Spleen (tissue), 11 donors: ENCODE measurements around the gene POLD3. TPM values are rescaled to one million over a fixed set of nuclear protein-coding genes. Genes with fewer than 3 reads are reported as not detected.

Experiments used
- DNase-seq: peaks from one replicate; pipeline ENCODE4 v3.0.0-alpha.2; 2020
- H3K27ac ChIP-seq, 8 donors: fragments of 200-600 bp; sonication (generic) in 7 of 8; 1 replicate in 4 of 8; 2 replicates in 4 of 8; pipeline versions ENCODE4 v1.5.0 to v1.8.0; 2016 to 2021; ENCODE audit warnings: inconsistent platforms in 4 of 8, mild to moderate bottlenecking in 4 of 8, moderate library complexity in 1 of 8
- H3K27me3 ChIP-seq, 7 donors: fragments of 200-600 bp; sonication (generic) in 6 of 7; replicated peaks in 1 of 7; 1 replicate in 4 of 7; 2 replicates in 3 of 7; pipeline versions ENCODE4 v1.5.0 to v1.8.0; 2016 to 2021; ENCODE audit warnings: inconsistent platforms in 3 of 7, mild to moderate bottlenecking in 1 of 7
- H3K36me3 ChIP-seq, 6 donors: fragments of 200-600 bp; sonication (generic) in 5 of 6; 1 replicate in 4 of 6; 2 replicates in 2 of 6; pipeline versions ENCODE4 v1.5.0 to v1.8.0; 2016 to 2021; ENCODE audit warnings: inconsistent platforms in 2 of 6
- H3K4me1 ChIP-seq, 6 donors: fragments of 200-600 bp; sonication (generic) in 5 of 6; 1 replicate in 3 of 6; 2 replicates in 3 of 6; pipeline versions ENCODE4 v1.5.0 to v1.8.0; 2016 to 2021; ENCODE audit warnings: inconsistent platforms in 3 of 6
- H3K4me3 ChIP-seq, 8 donors: fragments of 200-600 bp; sonication (generic) in 7 of 8; 1 replicate in 4 of 8; 2 replicates in 4 of 8; pipeline versions ENCODE4 v1.5.0 to v1.8.0; 2016 to 2021; ENCODE audit warnings: inconsistent platforms in 4 of 8, mild to moderate bottlenecking in 4 of 8, moderate library complexity in 2 of 8
- H3K9me3 ChIP-seq, 8 donors: fragments of 200-600 bp; sonication (generic) in 7 of 8; 1 replicate in 4 of 8; 2 replicates in 4 of 8; pipeline versions ENCODE4 v1.5.0 to v1.8.0; 2016 to 2021; ENCODE audit warnings: inconsistent platforms in 4 of 8
- POLR2A ChIP-seq, 3 donors: fragments of 450-650 bp; IDR thresholded peaks; one replicate each; pipeline ENCODE4 v1.5.1; 2017; ENCODE audit warnings: antibody characterized with exemption in 3 of 3, mild to moderate bottlenecking in 1 of 3
- POLR2AphosphoS5 ChIP-seq, 3 donors: sonication (generic); formaldehyde crosslinking; IDR thresholded peaks; one replicate each; pipeline ENCODE4 v1.5.1; 2017; ENCODE audit warnings: antibody characterized with exemption in 3 of 3
- WGBS, 5 donors: extraction: QIAGEN DNeasy Blood & Tissue Kit in 3 of 5; methylation state at CpG; one replicate each; pipeline versions ENCODE4 v1.1.5 to v1.1.7; 2013 to 2018; 5-methylcytosine and 5-hydroxymethylcytosine counted together
- intact Hi-C: fragments of 100-400 bp; cut with DNase I; formaldehyde crosslinking; loops from one replicate; pipeline ENCODE4 v1.15.0; 2023; ENCODE audit warnings: low total_unique reads
- polyA plus RNA-seq, 3 donors: library from polyadenylated mRNA; stranded (reverse); fragments of 200-250 nt; gene quantifications; one replicate each; pipeline ENCODE4 v1.2.1, GENCODE V29; 2013
- total RNA-seq, 7 donors: library from RNA; depleted of rRNA in 3 of 7; stranded (reverse); fragments of >200 nt in 3 of 7; fragmentation: NEBNext Ultra II Directional in 4 of 7; extraction: Animal tissue kit (Norgen Biotek cat#: 25700) in 4 of 7; gene quantifications; one replicate each; pipeline versions ENCODE4 v1.1.0 to v1.2.1, GENCODE V29; 2016 to 2021
- TF ChIP-seq, protein P1 (sequence below), 11 experiments: fragments of 200-600 bp in 7 of 11; fragments of 450-650 bp in 4 of 11; sonication (generic) in 4 of 11; IDR thresholded peaks in 8 of 11; conservative IDR thresholded peaks in 3 of 11; 1 replicate in 7 of 11; 2 replicates in 4 of 11; pipeline versions ENCODE4 v1.4.0 to v1.8.0; 2016 to 2021; ENCODE audit warnings: antibody characterized with exemption in 11 of 11, inconsistent platforms in 4 of 11, mild to moderate bottlenecking in 1 of 11
- donor health status: healthy with polysubstance abuse.
- donor health status: DM: no; HTN: no; CAD: no; lungs with moderate emphysema.
- donor health status: DM: no; HTN: no; CAD: no.
- donor health status: Bipolar disorder and iron deficiency.
- donor health status: healthy.
- donor health status: DM: no; HTN: no; CAD: no.
- donor health status: DM: yes; HTN: yes; CAD: no.

The POLD3 gene
- total and polyA plus RNA-seq, 10 donors, result 5.0 to 23.1 (median 16.6) TPM

DNA sequence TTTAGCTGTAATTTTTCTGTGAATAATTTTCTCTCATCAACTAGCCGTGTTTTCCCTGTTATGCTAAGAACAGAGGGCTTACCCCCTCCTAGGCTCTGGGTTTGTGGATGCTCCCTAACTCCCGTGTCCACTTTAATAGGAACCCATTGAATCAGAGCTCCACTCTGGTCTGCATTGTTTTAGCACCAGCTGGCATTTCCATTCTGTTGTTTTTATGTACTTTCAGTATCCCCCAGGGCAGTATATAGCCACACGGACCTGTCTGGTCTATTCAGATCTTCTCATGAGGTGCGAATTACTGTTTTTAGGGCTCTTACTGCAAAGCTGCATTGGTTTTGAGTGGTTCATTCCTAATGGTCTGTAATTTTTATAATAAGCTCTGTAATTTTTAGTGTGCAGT, 16.0 kb downstream of the POLD3 start:
- intact Hi-C loops, result no loop called here
- Histone ChIP-seq H3K27me3 (no peaks in the 10 kb centered on the region), H3K27ac (no peak overlapping the region), H3K4me1 (peaks cover 0 to 19% (median 0%) of the 10 kb centered on the region in 6 donors), H3K9me3 (no peaks in the 10 kb centered on the region), H3K4me3 (no peak overlapping the region), H3K36me3 (peaks cover 0 to 89% (median 30%) of the 10 kb centered on the region in 6 donors)
- 89 to 94% (median 93%) methylated on average over 4 of the region's 4 CpGs for WGBS, 5 donors
- TF ChIP-seq POLR2A (IDR thresholded peaks at IDR 0.05) (no peak), POLR2AphosphoS5 (IDR thresholded peaks at IDR 0.05) (no peak)
- TF ChIP-seq, protein P1, sequence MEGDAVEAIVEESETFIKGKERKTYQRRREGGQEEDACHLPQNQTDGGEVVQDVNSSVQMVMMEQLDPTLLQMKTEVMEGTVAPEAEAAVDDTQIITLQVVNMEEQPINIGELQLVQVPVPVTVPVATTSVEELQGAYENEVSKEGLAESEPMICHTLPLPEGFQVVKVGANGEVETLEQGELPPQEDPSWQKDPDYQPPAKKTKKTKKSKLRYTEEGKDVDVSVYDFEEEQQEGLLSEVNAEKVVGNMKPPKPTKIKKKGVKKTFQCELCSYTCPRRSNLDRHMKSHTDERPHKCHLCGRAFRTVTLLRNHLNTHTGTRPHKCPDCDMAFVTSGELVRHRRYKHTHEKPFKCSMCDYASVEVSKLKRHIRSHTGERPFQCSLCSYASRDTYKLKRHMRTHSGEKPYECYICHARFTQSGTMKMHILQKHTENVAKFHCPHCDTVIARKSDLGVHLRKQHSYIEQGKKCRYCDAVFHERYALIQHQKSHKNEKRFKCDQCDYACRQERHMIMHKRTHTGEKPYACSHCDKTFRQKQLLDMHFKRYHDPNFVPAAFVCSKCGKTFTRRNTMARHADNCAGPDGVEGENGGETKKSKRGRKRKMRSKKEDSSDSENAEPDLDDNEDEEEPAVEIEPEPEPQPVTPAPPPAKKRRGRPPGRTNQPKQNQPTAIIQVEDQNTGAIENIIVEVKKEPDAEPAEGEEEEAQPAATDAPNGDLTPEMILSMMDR (IDR thresholded peaks at IDR 0.05 in 8 of 11, conservative IDR thresholded peaks at IDR 0.05 in 3 of 11), result no peak
- DNase-seq, result no peak

DNA sequence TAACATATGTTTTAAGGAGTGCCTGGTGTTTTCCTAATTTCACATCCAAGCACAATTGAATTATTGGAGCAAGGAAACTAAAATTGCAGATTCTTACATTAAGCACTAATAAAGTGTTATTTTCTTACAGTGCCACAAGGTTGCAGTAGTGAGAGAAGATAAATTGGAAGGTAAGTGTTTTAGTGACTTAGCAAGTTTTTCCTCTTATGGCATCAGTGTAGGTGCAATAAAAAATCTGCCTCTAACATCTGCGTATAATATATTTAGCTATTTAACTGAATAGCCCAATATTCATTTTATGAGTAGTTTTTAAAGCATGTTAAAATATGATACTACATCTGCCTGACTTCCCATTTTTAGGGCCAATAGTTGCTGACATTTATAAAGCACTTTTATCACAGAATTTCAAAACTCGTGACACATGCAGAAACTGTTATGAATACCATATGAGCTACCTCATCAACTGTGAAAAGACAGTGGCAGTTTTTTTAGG, 19.0 kb downstream of the POLD3 start:
- WGBS, 5 donors, result 60 to 84% (median 63%) methylated on average over 2 of the region's 2 CpGs

DNA sequence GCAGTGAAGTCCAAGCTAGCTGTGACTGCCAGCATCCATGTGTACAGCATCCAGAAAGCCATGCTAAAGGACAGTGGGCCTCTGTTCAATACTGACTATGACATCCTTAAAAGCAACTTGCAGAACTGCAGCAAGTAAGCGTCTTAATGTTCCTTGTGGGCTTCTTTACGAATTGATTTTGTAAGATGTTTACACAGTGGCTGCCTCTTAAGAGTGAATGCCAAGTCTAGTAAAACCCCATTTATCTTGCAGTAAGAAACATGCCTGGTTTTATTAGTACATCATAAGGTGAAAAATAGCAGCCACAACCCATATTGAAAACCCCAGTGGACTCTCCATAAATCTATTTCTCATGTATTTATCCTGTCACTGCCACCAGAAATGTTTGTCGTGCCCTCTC, 20.5 kb downstream of the POLD3 start:
- no peak for TF ChIP-seq POLR2AphosphoS5 (IDR thresholded peaks at IDR 0.05)
- no peak for TF ChIP-seq POLR2A (IDR thresholded peaks at IDR 0.05)
- TF ChIP-seq, protein P1 (IDR thresholded peaks at IDR 0.05 in 8 of 11, conservative IDR thresholded peaks at IDR 0.05 in 3 of 11), result no peak
- H3K4me1 ChIP-seq, result peaks cover 0 to 25% (median 4%) of the 10 kb centered on the region in 6 donors
- H3K36me3 ChIP-seq, result peaks cover 0 to 89% (median 20%) of the 10 kb centered on the region in 6 donors
- 90 to 97% (median 96%) methylated on average over 3 of the region's 3 CpGs for WGBS, 5 donors
- H3K27me3 ChIP-seq, result no peaks in the 10 kb centered on the region
- no peaks in the 10 kb centered on the region for H3K9me3 ChIP-seq
- H3K4me3 ChIP-seq, result no peak overlapping the region
- intact Hi-C loops, result loop anchor here (10.0 kb wide), 1 partner anchor 112 kb away; no protein-coding TSS in a partner anchor
- no peak for DNase-seq
- no peak overlapping the region for H3K27ac ChIP-seq

More for the DNA sequence above, 19.0 kb downstream of the POLD3 start:
- Histone ChIP-seq H3K4me1 (peaks cover 0 to 25% (median 4%) of the 10 kb centered on the region in 6 donors), H3K27ac (peak overlapping the region in 1 of 8 donors; percentile 44), H3K36me3 (peaks cover 0 to 89% (median 20%) of the 10 kb centered on the region in 6 donors), H3K9me3 (no peaks in the 10 kb centered on the region), H3K27me3 (no peaks in the 10 kb centered on the region), H3K4me3 (no peak overlapping the region)
- no peak for DNase-seq
- TF ChIP-seq, protein P1 (IDR thresholded peaks at IDR 0.05 in 8 of 11, conservative IDR thresholded peaks at IDR 0.05 in 3 of 11), result peak in 7 of 11 experiments; percentile 18 to 38 (median 32)
- TF ChIP-seq POLR2A (IDR thresholded peaks at IDR 0.05) (no peak), POLR2AphosphoS5 (IDR thresholded peaks at IDR 0.05) (no peak)
- intact Hi-C loops, result loop anchor here (10.0 kb wide), 1 partner anchor 113 kb away; no protein-coding TSS in a partner anchor

DNA sequence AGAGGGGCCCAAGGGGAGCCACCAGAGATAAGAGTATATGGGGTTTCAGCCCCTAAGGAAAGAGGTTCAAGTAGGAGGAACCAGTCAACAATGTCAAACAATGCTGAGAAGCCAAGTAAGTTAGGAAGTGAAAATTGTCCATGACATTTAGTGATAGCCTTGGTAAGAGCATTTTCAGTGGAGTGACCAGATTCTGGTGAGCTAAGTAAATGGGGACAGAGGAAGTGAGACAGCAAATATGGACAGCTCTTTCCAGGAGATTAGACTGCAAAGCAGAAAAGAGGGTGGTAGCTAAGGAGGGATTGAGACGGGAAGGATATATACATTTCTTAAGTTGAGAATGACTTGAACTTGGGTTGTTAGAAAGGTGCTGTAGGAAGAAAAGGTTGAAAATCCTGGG, 22.9 kb downstream of the POLD3 start:
- peak overlapping the region in 6 of 8 donors; percentile 6 to 64 (median 46) for H3K27ac ChIP-seq
- WGBS, 5 donors, result 58 to 83% (median 65%) methylated on average over 1 of the region's 1 CpG
- H3K36me3 ChIP-seq, result peaks cover 0 to 92% (median 38%) of the 10 kb centered on the region in 6 donors
- no peaks in the 10 kb centered on the region for H3K27me3 ChIP-seq
- intact Hi-C loops, result loop anchor here (10.0 kb wide), 1 partner anchor 109 kb away; no protein-coding TSS in a partner anchor
- TF ChIP-seq POLR2A (IDR thresholded peaks at IDR 0.05), result no peak
- TF ChIP-seq, protein P1 (IDR thresholded peaks at IDR 0.05 in 8 of 11, conservative IDR thresholded peaks at IDR 0.05 in 3 of 11), result no peak
- no peak for TF ChIP-seq POLR2AphosphoS5 (IDR thresholded peaks at IDR 0.05)
- H3K4me1 ChIP-seq, result peaks cover 0 to 25% (median 4%) of the 10 kb centered on the region in 6 donors
- no peak overlapping the region for H3K4me3 ChIP-seq
- no peak for DNase-seq
- no peaks in the 10 kb centered on the region for H3K9me3 ChIP-seq
